Measurements from ENCODE around the gene KIF15.
"Not testable (repeated sequence)": the region's sequence is repeated elsewhere in the genome, so short reads cannot be mapped to it uniquely, and the experiment has no call there.

Gene KIF15

GRCh38 chr3:44842376-44842775 is 80.8 kb downstream of the KIF15 start:
- H3K4me2 ChIP-seq (ENCODE audit: low read depth, low read length, poor library complexity, severe bottlenecking): no peak overlapping the region
- no peaks in the 10 kb centered on the region for H3F3A ChIP-seq (ENCODE audit: low read depth)
- H3K4me3 ChIP-seq (ENCODE audit: low read length, poor library complexity, severe bottlenecking): no peak overlapping the region
- peaks cover 94% of the 10 kb centered on the region for H3K36me3 ChIP-seq (ENCODE audit: insufficient read depth, low read length)
- H3K79me2 ChIP-seq (ENCODE audit: insufficient read depth, low read length): no peaks in the 10 kb centered on the region
- no peak overlapping the region for H2AFZ ChIP-seq (ENCODE audit: low read length)
- no peak overlapping the region for H3K9ac ChIP-seq (ENCODE audit: low read depth, low read length, poor library complexity, severe bottlenecking)
- no peaks in the 10 kb centered on the region for H3K4me1 ChIP-seq (ENCODE audit: insufficient read depth, low read length, poor library complexity, severe bottlenecking)
- no peaks in the 10 kb centered on the region for H3K27me3 ChIP-seq (ENCODE audit: insufficient read depth, low read length, poor library complexity, severe bottlenecking)
- TF ChIP-seq EZH2phosphoT487 (IDR thresholded peaks at IDR 0.05; ENCODE audit: borderline replicate concordance): no peak
- TF ChIP-seq, protein P1, sequence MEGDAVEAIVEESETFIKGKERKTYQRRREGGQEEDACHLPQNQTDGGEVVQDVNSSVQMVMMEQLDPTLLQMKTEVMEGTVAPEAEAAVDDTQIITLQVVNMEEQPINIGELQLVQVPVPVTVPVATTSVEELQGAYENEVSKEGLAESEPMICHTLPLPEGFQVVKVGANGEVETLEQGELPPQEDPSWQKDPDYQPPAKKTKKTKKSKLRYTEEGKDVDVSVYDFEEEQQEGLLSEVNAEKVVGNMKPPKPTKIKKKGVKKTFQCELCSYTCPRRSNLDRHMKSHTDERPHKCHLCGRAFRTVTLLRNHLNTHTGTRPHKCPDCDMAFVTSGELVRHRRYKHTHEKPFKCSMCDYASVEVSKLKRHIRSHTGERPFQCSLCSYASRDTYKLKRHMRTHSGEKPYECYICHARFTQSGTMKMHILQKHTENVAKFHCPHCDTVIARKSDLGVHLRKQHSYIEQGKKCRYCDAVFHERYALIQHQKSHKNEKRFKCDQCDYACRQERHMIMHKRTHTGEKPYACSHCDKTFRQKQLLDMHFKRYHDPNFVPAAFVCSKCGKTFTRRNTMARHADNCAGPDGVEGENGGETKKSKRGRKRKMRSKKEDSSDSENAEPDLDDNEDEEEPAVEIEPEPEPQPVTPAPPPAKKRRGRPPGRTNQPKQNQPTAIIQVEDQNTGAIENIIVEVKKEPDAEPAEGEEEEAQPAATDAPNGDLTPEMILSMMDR (conservative IDR thresholded peaks at IDR 0.05; ENCODE audit: low read length): no peak
- H3K9me3 ChIP-seq (ENCODE audit: insufficient read depth, low read depth, low read length): no peaks in the 10 kb centered on the region
- no peaks in the 10 kb centered on the region for H3K9me2 ChIP-seq (replicated peaks; ENCODE audit: low read depth, low read length)
- H4K20me1 ChIP-seq (ENCODE audit: insufficient read depth, low read length, poor library complexity, severe bottlenecking): no peaks in the 10 kb centered on the region

DNA sequence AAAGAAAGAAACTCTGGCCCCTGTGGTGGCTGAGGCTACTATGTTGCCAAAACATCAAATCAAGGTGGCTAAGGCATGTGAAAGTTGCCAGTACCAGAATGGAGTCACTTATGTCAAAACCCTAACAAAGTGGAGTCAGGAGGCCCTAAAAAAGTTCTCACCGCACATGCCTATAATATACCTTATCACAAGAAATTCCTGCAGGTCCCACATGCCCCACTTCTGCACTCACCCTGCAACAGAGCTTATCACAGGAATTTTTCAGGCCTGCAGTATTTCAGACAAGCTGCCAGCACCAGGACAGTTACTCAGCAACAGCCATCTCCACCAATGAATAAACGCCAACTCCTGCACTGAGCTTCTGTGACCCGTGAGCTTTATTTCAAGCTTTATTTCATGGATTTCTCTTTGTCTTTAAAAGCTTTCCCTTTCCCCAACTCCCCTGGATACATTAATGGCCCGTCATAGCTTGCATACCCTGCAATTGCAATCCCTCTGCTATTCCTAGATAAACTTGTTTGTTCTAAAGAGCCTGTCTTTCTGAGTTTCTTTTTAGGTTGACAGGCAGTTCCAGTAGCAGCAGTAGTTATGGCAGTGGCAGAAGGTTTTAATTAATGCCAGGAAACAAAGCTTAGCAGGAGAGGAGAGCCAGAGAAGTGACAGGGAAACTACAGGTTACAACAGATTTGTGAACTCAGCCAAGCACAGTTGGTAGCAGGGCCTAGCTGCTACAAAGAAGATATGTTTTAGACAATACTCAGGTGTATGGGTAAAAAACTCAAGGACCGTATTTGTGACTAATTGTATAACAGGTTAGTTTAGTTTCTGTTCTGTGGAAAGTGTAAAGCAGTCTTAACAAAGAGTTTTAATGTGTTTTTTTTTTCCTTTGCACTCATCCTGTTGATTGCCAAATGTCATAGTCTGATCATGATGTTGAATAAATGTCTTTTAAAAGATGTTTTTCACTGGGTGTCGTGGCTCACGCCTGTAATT is 84.2 kb downstream of the KIF15 start:
- H3K9me2 ChIP-seq (replicated peaks; ENCODE audit: low read depth, low read length): no peaks in the 10 kb centered on the region
- H3K4me3 ChIP-seq (ENCODE audit: low read length, poor library complexity, severe bottlenecking): no peak overlapping the region
- TF ChIP-seq, protein P1 (conservative IDR thresholded peaks at IDR 0.05; ENCODE audit: low read length): no peak
- TF ChIP-seq EZH2phosphoT487 (IDR thresholded peaks at IDR 0.05; ENCODE audit: borderline replicate concordance): no peak
- no peaks in the 10 kb centered on the region for H4K20me1 ChIP-seq (ENCODE audit: insufficient read depth, low read length, poor library complexity, severe bottlenecking)
- H3K4me1 ChIP-seq (ENCODE audit: insufficient read depth, low read length, poor library complexity, severe bottlenecking): no peaks in the 10 kb centered on the region
- no peaks in the 10 kb centered on the region for H3K9me3 ChIP-seq (ENCODE audit: insufficient read depth, low read depth, low read length)
- peaks cover 88% of the 10 kb centered on the region for H3K36me3 ChIP-seq (ENCODE audit: insufficient read depth, low read length)
- H3K79me2 ChIP-seq (ENCODE audit: insufficient read depth, low read length): no peaks in the 10 kb centered on the region
- H3F3A ChIP-seq (ENCODE audit: low read depth): no peaks in the 10 kb centered on the region
- no peaks in the 10 kb centered on the region for H3K27me3 ChIP-seq (ENCODE audit: insufficient read depth, low read length, poor library complexity, severe bottlenecking)
- H3K4me2 ChIP-seq (ENCODE audit: low read depth, low read length, poor library complexity, severe bottlenecking): no peak overlapping the region
- H3K9ac ChIP-seq (ENCODE audit: low read depth, low read length, poor library complexity, severe bottlenecking): no peak overlapping the region
- no peak overlapping the region for H2AFZ ChIP-seq (ENCODE audit: low read length)

DNA sequence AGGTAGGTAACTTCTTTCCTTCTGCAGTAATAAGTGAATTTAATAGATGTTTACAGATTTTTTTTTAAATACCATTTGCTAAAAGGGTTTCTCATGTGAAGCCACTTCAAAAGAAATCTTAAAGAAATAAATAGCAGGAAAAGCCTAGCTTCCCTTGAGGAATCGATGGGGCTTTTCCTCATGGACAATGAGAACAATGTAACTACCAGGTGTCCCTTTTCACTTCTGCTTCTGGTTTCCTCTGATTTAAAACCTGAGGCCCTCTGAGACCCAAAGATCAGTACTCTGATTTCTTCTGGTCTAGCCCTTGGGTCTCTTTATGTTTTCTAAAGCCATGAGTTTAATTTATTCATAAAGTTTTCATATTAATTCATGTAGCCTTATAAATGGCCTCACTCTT is 87.0 kb downstream of the KIF15 start:
- Histone ChIP-seq H3F3A (ENCODE audit: low read depth) (no peaks in the 10 kb centered on the region), H4K20me1 (ENCODE audit: insufficient read depth, low read length, poor library complexity, severe bottlenecking) (no peaks in the 10 kb centered on the region), H3K4me1 (ENCODE audit: insufficient read depth, low read length, poor library complexity, severe bottlenecking) (no peaks in the 10 kb centered on the region), H3K27me3 (ENCODE audit: insufficient read depth, low read length, poor library complexity, severe bottlenecking) (no peaks in the 10 kb centered on the region), H3K4me3 (ENCODE audit: low read length, poor library complexity, severe bottlenecking) (no peak overlapping the region), H3K36me3 (ENCODE audit: insufficient read depth, low read length) (peaks cover 82% of the 10 kb centered on the region), H3K9ac (ENCODE audit: low read depth, low read length, poor library complexity, severe bottlenecking) (no peak overlapping the region), H3K9me2 (replicated peaks; ENCODE audit: low read depth, low read length) (no peaks in the 10 kb centered on the region), H3K4me2 (ENCODE audit: low read depth, low read length, poor library complexity, severe bottlenecking) (no peak overlapping the region), H3K9me3 (ENCODE audit: insufficient read depth, low read depth, low read length) (no peaks in the 10 kb centered on the region; the same call in 1 of the 2 replicates), H3K79me2 (ENCODE audit: insufficient read depth, low read length) (no peaks in the 10 kb centered on the region), H2AFZ (ENCODE audit: low read length) (no peak overlapping the region)
- TF ChIP-seq, protein P1 (conservative IDR thresholded peaks at IDR 0.05; ENCODE audit: low read length): no peak
- TF ChIP-seq EZH2phosphoT487 (IDR thresholded peaks at IDR 0.05; ENCODE audit: borderline replicate concordance): no peak

GRCh38 chr3:44856663-44857062 is 95.1 kb downstream of the KIF15 start:
- not testable (repeated sequence) for H3K4me3 ChIP-seq (ENCODE audit: low read length, poor library complexity, severe bottlenecking); H3K27me3 ChIP-seq (ENCODE audit: insufficient read depth, low read length, poor library complexity, severe bottlenecking); H2AFZ ChIP-seq (ENCODE audit: low read length); H3K79me2 ChIP-seq (ENCODE audit: insufficient read depth, low read length); H4K20me1 ChIP-seq (ENCODE audit: insufficient read depth, low read length, poor library complexity, severe bottlenecking); H3F3A ChIP-seq (ENCODE audit: low read depth); H3K4me2 ChIP-seq (ENCODE audit: low read depth, low read length, poor library complexity, severe bottlenecking); H3K9ac ChIP-seq (ENCODE audit: low read depth, low read length, poor library complexity, severe bottlenecking); H3K9me2 ChIP-seq (replicated peaks; ENCODE audit: low read depth, low read length); H3K4me1 ChIP-seq (ENCODE audit: insufficient read depth, low read length, poor library complexity, severe bottlenecking); H3K9me3 ChIP-seq (ENCODE audit: insufficient read depth, low read depth, low read length)
- H3K36me3 ChIP-seq (ENCODE audit: insufficient read depth, low read length): peaks cover 43% of the 10 kb centered on the region
